GM18951 (cell line): Measurements from ENCODE around the gene ZNF652.

ENCODE experiments used
- POLR2A ChIP-seq: IDR thresholded peaks from 4 replicates; pipeline ENCODE4 v1.6.1; 2011; ENCODE audit warnings: mild to moderate bottlenecking; ENCODE audit not compliant: insufficient read length, insufficient read depth; ENCODE audit errors: extremely low read depth
- in situ Hi-C: fragments of 300-500 bp; cut with MboI; formaldehyde crosslinking; loops from one replicate; pipeline ENCODE4 v1.12.0; 2022; ENCODE audit warnings: low sequenced_read_pairs, mixed read lengths, inconsistent platforms; ENCODE audit not compliant: unreplicated experiment

ZNF652 gene

GRCh38 chr17:49361902-49362722 lies at the start of gene ZNF652:
Gene ZNF652, minus strand, starts transcription at chr17:49362250. Its CDS starts 44,525 bp downstream, at chr17:49317725.
- TF ChIP-seq POLR2A: peak; percentile 14
- in situ Hi-C loops: no loop called here

- no peak for TF ChIP-seq POLR2A
- in situ Hi-C loops: loop anchor here (25.0 kb wide), 1 partner anchor 303 kb away; the partner anchor contains the start of gene SLC35B1
Measured at GRCh38 chr17:49409066-49409465, 47.0 kb upstream of the ZNF652 start.

GRCh38 chr17:49407981-49408501 lies 46.0 kb upstream of the ZNF652 start:
- TF ChIP-seq POLR2A: no peak
- in situ Hi-C loops: loop anchor here (25.0 kb wide), 1 partner anchor 304 kb away; the partner anchor contains the start of gene SLC35B1

- TF ChIP-seq POLR2A: no peak
- in situ Hi-C loops: loop anchor here (25.0 kb wide), 1 partner anchor 305 kb away; the partner anchor contains the start of gene SLC35B1
Measured at GRCh38 chr17:49407086-49407485, 45.0 kb upstream of the ZNF652 start.

- in situ Hi-C loops: loop anchor here (25.0 kb wide), 1 partner anchor 306 kb away; the partner anchor contains the start of gene SLC35B1
- no peak for TF ChIP-seq POLR2A
Measured at GRCh38 chr17:49406421-49407061, 44.5 kb upstream of the ZNF652 start.

GRCh38 chr17:49404906-49405305 lies 42.9 kb upstream of the ZNF652 start:
- in situ Hi-C loops: loop anchor here (25.0 kb wide), 1 partner anchor 307 kb away; the partner anchor contains the start of gene SLC35B1
- no peak for TF ChIP-seq POLR2A

- no peak for TF ChIP-seq POLR2A
- in situ Hi-C loops: loop anchor here (25.0 kb wide), 1 partner anchor 308 kb away; the partner anchor contains the start of gene SLC35B1
Measured at GRCh38 chr17:49404361-49404760, 42.3 kb upstream of the ZNF652 start.

GRCh38 chr17:49403514-49404289 lies 41.7 kb upstream of the ZNF652 start:
- in situ Hi-C loops: loop anchor here (25.0 kb wide), 1 partner anchor 309 kb away; the partner anchor contains the start of gene SLC35B1
- no peak for TF ChIP-seq POLR2A

GRCh38 chr17:49402706-49403105 lies 40.7 kb upstream of the ZNF652 start:
- TF ChIP-seq POLR2A: no peak
- in situ Hi-C loops: loop anchor here (25.0 kb wide), 1 partner anchor 310 kb away; the partner anchor contains the start of gene SLC35B1

- no peak for TF ChIP-seq POLR2A
- in situ Hi-C loops: loop anchor here (25.0 kb wide), 1 partner anchor 310 kb away; the partner anchor contains the start of gene SLC35B1
Measured at GRCh38 chr17:49401971-49402611, 40.0 kb upstream of the ZNF652 start.

GRCh38 chr17:49399995-49400394 lies 37.9 kb upstream of the ZNF652 start:
- no peak for TF ChIP-seq POLR2A
- in situ Hi-C loops: loop anchor here (25.0 kb wide), 1 partner anchor 312 kb away; the partner anchor contains the start of gene SLC35B1

GRCh38 chr17:49397586-49397985 lies 35.5 kb upstream of the ZNF652 start:
- in situ Hi-C loops: no loop called here
- TF ChIP-seq POLR2A: no peak
